OCI-LY1 (cell line): ENCODE measurements around the gene DUSP12.

Source experiments
- H2AFZ ChIP-seq: fragments of 200-600 bp; sonication (generic), shearing (Covaris generic); 2 replicates; pipeline ENCODE4 v1.6.0; 2014; ENCODE audit warnings: antibody characterized with exemption, mild to moderate bottlenecking, low read length
- H3F3A ChIP-seq: fragments of 200-600 bp; sonication (generic), shearing (Covaris generic); 2 replicates; pipeline ENCODE4 v1.6.0; 2014; ENCODE audit warnings: mild to moderate bottlenecking, antibody characterized with exemption, low read length, moderate library complexity; ENCODE audit not compliant: insufficient read depth
- H3K27ac ChIP-seq: fragments of 200-600 bp; sonication (generic); 2 replicates; pipeline ENCODE4 v1.5.1; 2014; ENCODE audit warnings: low read length, mixed run types, mild to moderate bottlenecking, low read depth; ENCODE audit not compliant: poor library complexity, severe bottlenecking
- H3K27me3 ChIP-seq: fragments of 200-600 bp; sonication (generic); 2 replicates; pipeline ENCODE4 v1.6.0; 2014; ENCODE audit warnings: antibody characterized with exemption, mild to moderate bottlenecking, low read length, moderate library complexity; ENCODE audit not compliant: insufficient read depth
- H3K36me3 ChIP-seq: fragments of 200-600 bp; sonication (generic); 2 replicates; pipeline ENCODE4 v1.6.1; 2014; ENCODE audit warnings: mild to moderate bottlenecking, antibody characterized with exemption, low read length, moderate library complexity, mixed read lengths; ENCODE audit not compliant: insufficient read depth
- H3K4me1 ChIP-seq: fragments of 200-600 bp; sonication (generic); 2 replicates; pipeline ENCODE4 v1.5.1; 2014; ENCODE audit warnings: mild to moderate bottlenecking, low read length, moderate library complexity; ENCODE audit not compliant: insufficient read depth, severe bottlenecking
- H3K4me2 ChIP-seq: fragments of 200-600 bp; sonication (generic), shearing (Covaris generic); 2 replicates; pipeline ENCODE4 v1.6.1; 2014; ENCODE audit warnings: low read length
- H3K4me3 ChIP-seq: fragments of 200-600 bp; sonication (generic); 2 replicates; pipeline ENCODE4 v1.5.1; 2014; ENCODE audit warnings: low read length, low read depth, mild to moderate bottlenecking, mixed read lengths; ENCODE audit not compliant: poor library complexity, severe bottlenecking
- H3K79me2 ChIP-seq: fragments of 200-600 bp; shearing (Covaris generic); 2 replicates; pipeline ENCODE4 v1.6.1; 2016; ENCODE audit warnings: mixed run types, low read length, mixed read lengths; ENCODE audit not compliant: insufficient read depth
- H3K9ac ChIP-seq: fragments of 200-600 bp; sonication (generic), shearing (Covaris generic); 2 replicates; pipeline ENCODE4 v1.6.1; 2014; ENCODE audit warnings: mild to moderate bottlenecking, low read length, mixed read lengths
- H3K9me2 ChIP-seq: fragments of 200-600 bp; sonication (generic), shearing (Covaris generic); 2 replicates; pipeline ENCODE4 v1.6.1; 2014; ENCODE audit warnings: low read depth, mild to moderate bottlenecking, low read length, mixed read lengths
- H3K9me3 ChIP-seq: fragments of 200-600 bp; shearing (Covaris generic); 2 replicates; pipeline ENCODE4 v1.6.1; 2014; ENCODE audit warnings: low read length, mixed read lengths
- H4K20me1 ChIP-seq: fragments of 200-600 bp; sonication (generic), shearing (Covaris generic); 2 replicates; pipeline ENCODE4 v1.6.0; 2016; ENCODE audit warnings: mild to moderate bottlenecking, low read length; ENCODE audit not compliant: insufficient read depth
- EZH2 ChIP-seq: fragments of 200-600 bp; sonication (generic), shearing (Covaris generic); IDR thresholded peaks from 2 replicates; pipeline ENCODE4 v1.8.0; 2017; ENCODE audit warnings: borderline replicate concordance, mixed run types, mild to moderate bottlenecking, antibody characterized with exemption, low read length, moderate library complexity, mixed read lengths
- TF ChIP-seq, protein P1 (sequence below): fragments of 200-600 bp; sonication (generic), shearing (Covaris generic); IDR thresholded peaks from 2 replicates; pipeline ENCODE4 v1.5.1; 2017; ENCODE audit warnings: mild to moderate bottlenecking, antibody characterized with exemption, low read length, moderate library complexity, mixed read lengths

The DUSP12 gene

DNA sequence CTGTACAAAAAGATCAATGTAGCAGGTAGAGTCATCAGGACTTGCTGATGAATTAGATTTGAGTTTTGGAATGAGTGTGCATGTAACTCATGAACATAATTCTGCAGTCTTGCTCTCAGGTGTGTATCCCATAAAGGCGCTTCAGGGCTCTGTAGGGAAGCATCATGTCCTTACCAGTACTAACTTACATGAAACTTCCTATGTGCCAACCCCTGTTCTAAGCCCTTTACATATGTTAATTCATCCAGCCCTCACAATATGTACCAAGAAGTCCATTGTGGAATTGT, 30.3 kb upstream of the DUSP12 start:
- no peaks in the 10 kb centered on the region for H4K20me1 ChIP-seq
- H3K27ac ChIP-seq: peak overlapping the region; percentile 92
- no peaks in the 10 kb centered on the region for H3K9me3 ChIP-seq
- peak overlapping the region; percentile 35; the same call in 1 of the 2 replicates for H3K9ac ChIP-seq
- peaks cover 3% of the 10 kb centered on the region; the same call in 1 of the 2 replicates for H3F3A ChIP-seq
- no peaks in the 10 kb centered on the region for H3K9me2 ChIP-seq
- peak overlapping the region; percentile 25 for H3K4me3 ChIP-seq
- peaks cover 11% of the 10 kb centered on the region; the same call in 1 of the 2 replicates for H3K79me2 ChIP-seq
- H3K36me3 ChIP-seq: peaks cover 6% of the 10 kb centered on the region; the same call in 1 of the 2 replicates
- no peak overlapping the region for H2AFZ ChIP-seq
- H3K4me1 ChIP-seq: peaks cover 83% of the 10 kb centered on the region
- TF ChIP-seq EZH2: no peak
- TF ChIP-seq, protein P1, sequence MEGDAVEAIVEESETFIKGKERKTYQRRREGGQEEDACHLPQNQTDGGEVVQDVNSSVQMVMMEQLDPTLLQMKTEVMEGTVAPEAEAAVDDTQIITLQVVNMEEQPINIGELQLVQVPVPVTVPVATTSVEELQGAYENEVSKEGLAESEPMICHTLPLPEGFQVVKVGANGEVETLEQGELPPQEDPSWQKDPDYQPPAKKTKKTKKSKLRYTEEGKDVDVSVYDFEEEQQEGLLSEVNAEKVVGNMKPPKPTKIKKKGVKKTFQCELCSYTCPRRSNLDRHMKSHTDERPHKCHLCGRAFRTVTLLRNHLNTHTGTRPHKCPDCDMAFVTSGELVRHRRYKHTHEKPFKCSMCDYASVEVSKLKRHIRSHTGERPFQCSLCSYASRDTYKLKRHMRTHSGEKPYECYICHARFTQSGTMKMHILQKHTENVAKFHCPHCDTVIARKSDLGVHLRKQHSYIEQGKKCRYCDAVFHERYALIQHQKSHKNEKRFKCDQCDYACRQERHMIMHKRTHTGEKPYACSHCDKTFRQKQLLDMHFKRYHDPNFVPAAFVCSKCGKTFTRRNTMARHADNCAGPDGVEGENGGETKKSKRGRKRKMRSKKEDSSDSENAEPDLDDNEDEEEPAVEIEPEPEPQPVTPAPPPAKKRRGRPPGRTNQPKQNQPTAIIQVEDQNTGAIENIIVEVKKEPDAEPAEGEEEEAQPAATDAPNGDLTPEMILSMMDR: no peak
- H3K27me3 ChIP-seq: no peaks in the 10 kb centered on the region
- peak overlapping the region; percentile 54 for H3K4me2 ChIP-seq

DNA sequence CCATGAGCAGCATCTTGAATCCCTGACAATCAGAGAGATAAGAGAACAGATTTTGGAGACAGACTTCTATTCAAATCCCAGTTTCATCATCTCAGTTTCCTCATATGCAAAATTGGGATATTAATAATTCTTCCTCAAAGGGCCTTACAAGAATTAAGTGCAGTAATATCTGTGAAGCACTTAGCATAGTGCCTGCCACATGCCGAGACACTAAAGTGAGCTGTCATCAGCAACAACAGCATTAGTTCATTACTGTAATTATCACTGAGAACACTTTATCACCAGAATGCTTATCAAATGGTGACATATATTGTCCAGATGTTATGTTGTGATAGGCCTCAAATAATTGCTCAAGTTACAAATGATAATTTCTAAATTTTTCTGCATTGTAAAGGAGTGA, 29.2 kb upstream of the DUSP12 start:
- H2AFZ ChIP-seq: no peak overlapping the region

DNA sequence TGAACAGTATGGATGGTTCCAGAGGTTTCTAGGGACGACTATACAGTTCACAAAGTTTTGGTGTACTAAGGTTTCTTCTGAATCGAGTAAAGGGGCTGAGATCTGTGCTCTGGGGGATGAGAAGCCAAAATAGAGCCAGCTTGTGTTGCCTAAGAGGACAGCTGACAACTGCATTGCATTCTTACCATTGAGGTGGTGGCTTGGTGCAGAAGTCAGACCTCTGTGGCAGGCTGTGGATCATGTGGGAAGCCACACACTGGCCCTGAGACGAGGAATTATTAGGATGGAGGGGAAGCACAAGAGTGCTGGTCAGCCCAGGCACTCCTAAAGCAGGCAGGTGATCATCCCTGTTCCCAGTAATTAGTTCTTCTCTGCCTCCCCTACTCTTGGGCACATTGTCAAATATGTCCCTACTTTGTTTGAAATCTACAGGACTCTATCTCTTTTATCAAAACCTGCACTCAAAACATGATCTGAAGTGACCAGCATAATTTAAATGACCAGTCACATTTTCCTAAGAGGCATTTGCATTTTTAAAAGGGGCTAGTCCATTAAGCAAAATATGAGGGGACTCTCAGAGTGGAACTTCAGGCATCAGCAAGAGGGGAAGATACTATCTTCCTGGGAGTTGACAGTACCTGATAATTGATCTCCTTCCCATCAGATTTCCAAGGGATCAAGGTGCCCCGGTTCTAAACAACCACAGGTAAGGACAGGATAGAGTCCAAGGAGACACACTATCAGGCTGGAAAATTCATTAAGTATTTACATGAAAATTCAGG, 28.4 kb upstream of the DUSP12 start, which contains the start of gene FCRLB:
FCRLB (plus strand) TSS at position 589 of the 782 bp plus-strand sequence. CDS start 1,129 bp downstream, outside the sequence.
- peaks cover 12% of the 10 kb centered on the region; the same call in 1 of the 2 replicates for H3K36me3 ChIP-seq
- H2AFZ ChIP-seq: no peak within 1 kb of the TSS
- H3K27ac ChIP-seq: peak within 1 kb of the TSS; percentile 92
- H3K4me2 ChIP-seq: peak within 1 kb of the TSS; percentile 85
- H3K9me3 ChIP-seq: no peaks in the 10 kb centered on the region
- peak within 1 kb of the TSS; percentile 78 for H3K4me3 ChIP-seq
- H3K27me3 ChIP-seq: no peaks in the 10 kb centered on the region
- peaks cover 100% of the 10 kb centered on the region for H3K4me1 ChIP-seq
- no peaks in the 10 kb centered on the region for H3K9me2 ChIP-seq
- no peaks in the 10 kb centered on the region for H4K20me1 ChIP-seq
- H3F3A ChIP-seq: 0 out of 2 replicates have a peak, but pooled peaks cover 3% of the 10 kb centered on the region
- peaks cover 11% of the 10 kb centered on the region; the same call in 1 of the 2 replicates for H3K79me2 ChIP-seq
- TF ChIP-seq, protein P1: no peak
- no peak for TF ChIP-seq EZH2
- H3K9ac ChIP-seq: peak within 1 kb of the TSS; percentile 69

More for the DNA sequence above, 29.2 kb upstream of the DUSP12 start:
- Histone ChIP-seq H4K20me1 (no peaks in the 10 kb centered on the region), H3F3A (0 out of 2 replicates have a peak, but pooled peaks cover 3% of the 10 kb centered on the region), H3K4me1 (peaks cover 95% of the 10 kb centered on the region), H3K27me3 (no peaks in the 10 kb centered on the region), H3K9me2 (no peaks in the 10 kb centered on the region), H3K9me3 (no peaks in the 10 kb centered on the region), H3K27ac (peak overlapping the region; percentile 92), H3K4me3 (peak overlapping the region; percentile 78), H3K9ac (peak overlapping the region; percentile 69), H3K79me2 (peaks cover 11% of the 10 kb centered on the region; the same call in 1 of the 2 replicates), H3K36me3 (peaks cover 12% of the 10 kb centered on the region; the same call in 1 of the 2 replicates), H3K4me2 (peak overlapping the region; percentile 85)
- TF ChIP-seq, protein P1: no peak
- no peak for TF ChIP-seq EZH2
